RKO (cell line): ENCODE results near the gene ARHGAP8.
"Not testable (repeated sequence)": the region's sequence is repeated elsewhere in the genome, so short reads cannot be mapped to it uniquely, and the experiment has no call there.

Source experiments
- DNase-seq: peaks from one replicate; pipeline ENCODE4 v3.0.0-alpha.2; 2016; ENCODE audit warnings: low spot score

The ARHGAP8 gene

GRCh38 chr22:44739666-44740065, 12.7 kb upstream of the ARHGAP8 start:
- not testable (repeated sequence) for DNase-seq

GRCh38 chr22:44740307-44740706, 12.1 kb upstream of the ARHGAP8 start:
- no peak for DNase-seq

DNA sequence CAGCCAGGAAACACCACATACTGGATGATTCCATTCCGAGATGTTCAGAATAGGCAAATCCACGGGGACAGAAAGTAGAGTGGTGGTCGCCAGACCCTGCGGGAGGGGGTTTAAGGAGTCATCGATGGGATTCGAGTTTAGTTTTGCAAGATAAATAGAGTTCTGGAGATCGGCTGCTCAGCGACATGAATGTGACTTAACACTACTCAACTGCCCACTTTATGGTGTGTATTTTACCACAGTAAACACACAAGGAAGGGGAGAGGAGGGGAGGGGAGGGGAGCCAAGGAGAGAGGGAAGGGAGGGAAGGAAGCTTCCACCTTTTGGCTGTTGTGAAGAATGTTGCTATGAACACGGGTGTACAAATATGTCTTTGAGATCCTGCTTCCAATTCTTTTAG, 10.4 kb upstream of the ARHGAP8 start:
- no peak for DNase-seq

GRCh38 chr22:44743247-44743646, 9.1 kb upstream of the ARHGAP8 start:
- no peak for DNase-seq

GRCh38 chr22:44743804-44744211, 8.6 kb upstream of the ARHGAP8 start:
- no peak for DNase-seq

GRCh38 chr22:44745853-44746789, 6.3 kb upstream of the ARHGAP8 start:
- DNase-seq, result no peak

DNA sequence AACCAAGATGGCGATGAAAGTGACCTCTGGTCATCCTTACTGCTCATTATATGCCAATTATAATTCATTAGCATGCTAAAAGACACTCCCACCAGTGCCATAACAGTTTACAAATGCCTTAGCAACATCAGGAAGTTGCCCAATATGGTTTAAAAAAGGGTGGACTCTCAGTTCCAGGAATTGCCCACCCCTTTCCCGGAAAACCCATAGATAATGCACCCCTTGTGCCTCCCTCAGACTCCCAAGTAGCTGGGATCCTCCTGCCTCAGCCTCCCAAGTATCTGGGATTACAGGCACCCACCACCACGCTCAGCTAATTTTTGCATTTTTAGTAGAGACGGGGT, 4.6 kb upstream of the ARHGAP8 start:
- not testable (repeated sequence) for DNase-seq

GRCh38 chr22:44748524-44748923, 3.9 kb upstream of the ARHGAP8 start:
- no peak for DNase-seq

- DNase-seq, result no peak
Measured at GRCh38 chr22:44750481-44750880, 1.9 kb upstream of the ARHGAP8 start.

GRCh38 chr22:44753189-44754042, 1.0 kb downstream of the ARHGAP8 start:
- no peak for DNase-seq

DNA sequence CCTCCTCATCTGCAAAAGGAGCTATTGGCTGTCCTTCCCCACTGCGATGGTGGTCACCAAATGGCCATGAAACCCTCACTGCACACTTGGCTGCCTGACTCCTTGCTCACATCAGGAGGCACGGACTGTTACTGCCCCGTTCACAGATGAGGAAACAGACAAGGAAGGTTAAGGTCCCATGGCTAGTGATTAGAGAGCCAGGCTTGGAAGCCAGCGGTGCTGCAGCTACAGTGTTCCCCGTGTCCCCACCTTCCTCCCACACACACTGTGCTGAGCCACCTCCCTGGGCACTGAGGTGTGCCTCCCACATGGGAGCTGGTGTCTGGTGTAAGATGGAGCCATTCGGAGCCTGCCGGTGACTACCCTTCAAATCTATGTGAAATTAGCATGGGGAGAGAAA, 2.6 kb downstream of the ARHGAP8 start:
- no peak for DNase-seq

GRCh38 chr22:44755417-44755816, 3.0 kb downstream of the ARHGAP8 start:
- no peak for DNase-seq

- no peak for DNase-seq
Measured at GRCh38 chr22:44755956-44756361, 3.6 kb downstream of the ARHGAP8 start.

GRCh38 chr22:44758344-44758973, 6.1 kb downstream of the ARHGAP8 start:
- DNase-seq, result no peak

DNA sequence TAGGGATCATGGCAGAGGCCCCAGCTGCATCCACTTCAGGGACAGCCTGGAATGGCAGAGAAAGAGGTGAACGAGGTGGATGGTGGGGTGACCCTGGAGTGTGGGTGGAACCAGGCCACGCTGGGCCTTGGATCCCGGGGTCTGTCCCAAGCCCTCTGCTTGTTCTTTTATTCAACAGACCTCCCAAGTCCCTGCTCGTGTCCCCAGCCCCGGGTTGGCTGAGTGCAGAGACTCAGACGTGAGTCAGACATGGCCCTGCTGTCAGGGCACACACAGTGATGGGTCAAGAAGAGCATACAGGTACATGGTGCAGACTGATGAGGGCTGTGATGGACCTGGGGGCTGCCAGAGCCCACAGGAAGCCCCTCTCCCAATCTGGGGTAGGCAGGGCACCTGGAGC, 6.6 kb downstream of the ARHGAP8 start:
- no peak for DNase-seq

DNA sequence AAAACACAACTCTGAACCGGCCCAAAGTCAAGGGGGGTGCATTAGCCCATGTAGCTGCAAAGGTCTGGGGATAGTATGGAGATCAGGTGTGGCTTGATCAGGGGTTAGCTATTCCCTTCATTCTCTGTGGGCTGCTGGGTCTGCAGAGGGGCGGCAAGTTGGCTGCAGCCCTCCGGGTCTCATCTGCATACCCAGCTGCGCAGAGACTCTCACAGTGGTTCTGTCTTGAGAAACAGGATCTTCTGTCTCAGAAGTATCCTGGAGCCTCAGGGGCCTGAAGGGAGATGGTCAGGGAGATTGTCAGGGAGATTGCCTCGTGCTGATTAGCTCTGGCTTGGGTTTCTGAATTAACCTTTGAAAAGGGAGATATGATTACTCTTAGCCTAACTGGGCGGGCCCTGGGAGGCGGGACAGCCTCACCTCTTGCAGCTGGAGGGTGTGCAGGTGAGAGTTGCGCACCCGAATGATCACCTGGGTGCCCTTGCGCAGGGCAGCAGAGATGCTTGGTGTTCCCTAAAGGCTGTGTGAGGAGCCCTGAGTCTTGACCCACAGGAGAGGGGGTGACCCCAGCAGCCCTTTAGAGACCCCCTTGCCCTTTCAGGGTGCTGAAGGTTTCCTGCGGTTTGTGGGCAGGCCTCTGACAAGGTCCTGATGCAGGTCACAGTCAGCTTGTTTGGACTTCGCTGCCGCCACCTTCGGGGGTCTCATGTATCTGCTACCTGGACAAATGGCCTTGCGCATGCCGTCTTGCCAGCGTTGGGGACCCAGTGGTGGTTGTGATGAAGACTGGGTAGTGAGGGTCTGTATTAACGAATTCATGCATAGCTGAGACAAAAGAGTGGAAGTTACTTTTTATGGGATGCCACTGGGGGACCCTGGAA, 7.3 kb downstream of the ARHGAP8 start:
- DNase-seq, result no peak

GRCh38 chr22:44760476-44760875, 8.1 kb downstream of the ARHGAP8 start:
- DNase-seq, result no peak

DNA sequence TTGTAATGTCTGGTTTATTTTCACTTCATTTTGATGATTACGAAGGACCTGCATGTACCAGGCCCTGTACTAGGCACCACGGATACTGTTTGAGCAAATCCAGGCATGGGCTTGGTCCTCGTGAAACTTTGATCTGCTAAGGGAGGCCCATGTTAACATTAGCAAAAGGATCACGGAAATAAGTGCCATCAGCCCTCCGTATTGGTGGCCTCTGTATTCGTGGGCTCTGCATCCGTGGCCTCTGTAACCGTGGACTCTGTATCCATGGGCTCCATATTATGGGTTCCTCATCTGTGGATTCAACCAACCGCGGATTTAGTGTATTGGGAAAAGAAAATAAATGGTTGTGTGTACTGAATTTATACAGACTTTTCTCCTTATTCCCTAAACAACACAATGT, 8.7 kb downstream of the ARHGAP8 start:
- no peak for DNase-seq

GRCh38 chr22:44764373-44764772, 12.0 kb downstream of the ARHGAP8 start:
- no peak for DNase-seq

- DNase-seq, result no peak
Measured at GRCh38 chr22:44764974-44765373, 12.6 kb downstream of the ARHGAP8 start.

DNA sequence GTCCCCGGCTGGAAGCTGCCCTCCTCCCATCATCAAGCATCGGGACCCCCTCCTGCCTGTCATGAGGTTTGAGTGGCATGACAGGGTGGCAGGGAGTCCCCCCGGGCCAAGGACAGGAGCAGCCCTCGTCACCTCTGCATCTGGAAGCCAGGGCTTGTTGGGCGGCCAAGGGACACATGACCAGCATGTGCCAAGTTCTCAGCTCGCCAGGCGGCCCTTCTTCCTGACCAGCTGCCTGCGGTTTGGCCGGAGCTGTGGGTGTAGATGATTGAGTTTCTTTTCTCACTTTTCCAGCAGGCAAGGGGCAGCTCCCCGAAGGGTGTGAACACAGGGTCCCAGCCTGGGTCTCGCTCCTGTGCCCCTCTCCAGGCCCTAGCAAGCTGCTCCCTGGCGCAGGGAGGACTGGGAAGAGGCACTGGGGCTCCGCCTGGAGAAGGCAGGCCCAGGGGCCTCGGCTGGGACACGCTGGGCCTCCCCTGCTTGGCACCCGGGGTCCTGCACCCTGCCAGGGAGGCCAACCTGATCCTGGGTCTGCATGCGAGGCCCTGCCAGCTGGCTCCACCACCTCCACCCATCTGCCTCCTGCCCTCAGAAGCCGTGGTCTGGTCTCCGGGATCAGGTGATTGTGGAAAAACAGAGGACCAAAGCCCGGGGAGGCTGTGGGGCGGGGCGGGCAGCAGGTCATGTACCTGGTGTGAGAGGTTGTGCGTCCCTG, 13.4 kb downstream of the ARHGAP8 start:
- no peak for DNase-seq
